NCI-H2227 (cell line): ENCODE data around the gene AXIN2.

Experiments
- DNase-seq: peaks from one replicate; lab custom pipeline; 2025; ENCODE audit not compliant: unreplicated experiment; lab: John Stamatoyannopoulos, UW

AXIN2 gene

DNA sequence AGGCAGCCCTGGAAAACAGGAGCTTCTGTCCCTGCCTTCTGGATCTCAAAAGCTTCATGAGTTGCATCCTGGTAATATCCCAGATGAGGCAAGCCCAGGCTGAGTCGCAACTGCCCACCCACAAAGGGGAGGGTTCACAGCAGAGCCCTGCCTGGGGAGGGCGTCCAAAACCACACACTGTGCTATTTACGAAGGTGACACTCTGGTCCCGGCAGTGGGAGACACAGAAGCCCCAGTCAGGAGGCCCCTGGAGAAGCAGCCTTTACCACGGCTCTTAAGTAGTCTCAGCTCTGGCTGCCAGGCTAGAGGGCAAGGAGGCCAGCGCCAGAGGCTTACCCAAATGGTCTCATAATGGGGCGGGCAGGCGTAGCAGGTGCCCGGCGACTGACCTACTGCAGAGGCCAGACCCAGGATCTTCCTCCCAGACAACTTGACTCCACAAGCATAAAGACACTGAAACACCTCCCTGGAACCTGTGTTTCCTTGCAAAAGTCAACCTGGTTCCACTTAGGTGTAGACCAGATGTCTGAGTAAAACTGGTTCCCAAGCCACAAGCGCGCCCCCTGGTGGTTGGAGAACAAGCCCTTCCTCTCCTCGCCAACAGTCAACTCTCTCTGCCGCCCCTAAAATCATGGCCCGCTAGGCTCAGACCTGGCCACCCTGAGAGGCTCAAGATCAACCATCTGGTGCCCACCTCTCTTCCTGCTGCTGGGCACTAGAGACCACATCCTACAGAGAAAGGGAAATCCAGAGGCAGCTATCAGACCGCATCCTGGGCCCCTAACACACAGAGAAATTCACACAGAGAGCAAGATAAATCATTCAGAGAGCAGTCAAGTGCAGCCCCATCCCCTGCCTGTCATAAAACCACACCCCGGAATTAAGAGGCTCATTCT is 5.2 kb downstream of the AXIN2 start:
- peak; percentile 77 for DNase-seq

DNA sequence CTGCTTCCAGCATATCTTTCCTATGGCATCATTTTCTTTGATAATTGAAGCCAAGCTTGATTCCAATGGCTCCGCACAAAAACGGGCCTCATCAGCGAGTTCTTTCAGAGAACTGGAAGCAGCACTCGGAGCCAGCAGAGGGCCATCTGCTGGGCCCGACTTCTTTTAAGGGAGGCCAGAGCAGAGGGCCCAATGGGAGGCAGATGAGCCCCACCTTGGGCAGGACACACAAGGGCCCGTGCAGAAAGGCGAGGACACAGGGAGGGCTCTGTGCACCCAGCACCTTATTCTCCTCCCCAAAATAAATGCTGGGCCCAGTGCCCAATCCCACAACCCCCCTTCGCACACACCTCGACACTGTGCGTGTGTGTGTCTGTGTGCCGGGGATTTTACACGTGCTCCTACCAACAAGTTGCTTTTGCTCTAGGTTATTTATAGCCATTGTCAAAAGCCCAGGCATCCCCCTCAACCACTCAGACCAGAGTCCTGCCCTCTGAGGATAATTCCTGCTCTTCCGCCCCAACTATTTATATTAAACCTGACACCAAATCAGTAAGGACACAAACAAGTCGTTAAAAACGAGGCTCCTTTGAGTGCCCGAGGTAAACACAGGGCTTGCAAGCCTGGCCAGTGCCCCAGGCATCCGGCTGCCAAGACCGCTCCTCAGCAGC is 6.8 kb downstream of the AXIN2 start:
- no peak for DNase-seq

DNA sequence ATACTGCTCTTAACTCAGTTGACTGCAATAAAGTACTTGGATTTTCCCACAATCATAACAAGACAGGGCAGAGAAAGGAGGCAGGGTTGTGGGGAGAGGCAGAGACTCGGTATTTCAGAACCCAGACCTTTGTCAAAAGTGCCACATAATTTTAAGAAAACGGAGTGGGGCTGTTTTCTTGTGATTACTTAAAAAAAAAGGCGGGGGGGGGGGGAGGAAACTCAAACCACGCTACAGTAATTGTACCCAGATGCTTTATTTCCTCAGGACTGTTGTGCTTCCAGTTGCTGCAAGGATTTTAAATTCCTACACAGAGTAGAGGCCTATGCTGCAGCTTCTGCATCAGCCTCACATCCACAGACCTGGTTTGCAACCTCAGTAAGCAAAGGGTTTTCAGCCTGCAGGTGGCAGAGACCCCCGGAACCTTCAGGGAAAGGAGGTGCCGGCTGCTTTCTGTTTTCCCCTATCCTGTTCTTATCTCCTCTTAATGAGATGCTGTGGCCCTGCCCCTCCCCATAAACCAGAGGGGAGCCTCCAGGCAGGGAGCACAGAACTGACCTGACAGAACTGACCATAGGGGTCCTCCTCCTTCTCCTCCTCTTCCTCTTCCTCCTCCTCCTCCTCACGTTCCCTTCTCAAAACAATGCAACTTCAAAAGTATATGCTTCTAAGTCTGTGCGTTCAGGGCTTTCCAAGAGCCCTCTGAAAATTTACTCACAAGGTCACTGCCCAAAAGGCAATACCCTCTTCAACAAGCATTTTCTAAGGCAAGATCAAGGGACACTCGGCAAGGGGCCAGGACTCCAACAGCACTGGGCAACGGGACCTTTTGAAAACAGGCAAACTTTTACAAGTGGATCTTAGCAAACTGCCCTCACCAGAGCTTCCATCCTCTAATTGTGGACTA is 7.5 kb downstream of the AXIN2 start:
- no peak for DNase-seq

DNA sequence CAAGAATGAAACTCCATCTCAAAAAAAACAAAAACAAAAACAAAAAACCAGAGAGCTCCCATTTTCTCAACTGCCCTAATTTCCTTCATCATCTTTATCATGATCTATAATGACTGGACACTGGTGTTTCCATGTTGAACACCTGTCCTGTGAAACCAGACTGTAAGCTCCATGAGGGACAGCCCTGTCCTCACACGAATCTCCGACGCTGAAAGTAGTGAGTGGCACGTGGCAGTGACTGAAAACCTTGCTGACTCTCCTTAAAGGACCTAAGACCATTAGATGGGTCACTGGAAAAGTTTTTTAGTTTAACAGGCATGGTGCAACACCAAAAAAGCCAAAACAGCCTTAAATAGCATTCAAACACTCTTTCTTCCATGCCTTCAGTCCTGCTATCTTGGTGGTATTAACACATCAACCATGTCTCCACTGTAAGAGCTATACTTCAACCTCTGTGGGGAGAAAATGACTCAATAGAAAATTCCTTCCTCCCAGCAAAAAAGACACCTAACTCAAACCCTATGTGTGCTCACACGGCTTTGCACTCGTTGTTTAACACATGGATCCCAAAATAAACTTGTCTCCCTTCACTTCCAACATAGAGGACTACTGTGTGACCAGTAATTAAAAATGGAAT is 8.3 kb downstream of the AXIN2 start:
- no peak for DNase-seq

DNA sequence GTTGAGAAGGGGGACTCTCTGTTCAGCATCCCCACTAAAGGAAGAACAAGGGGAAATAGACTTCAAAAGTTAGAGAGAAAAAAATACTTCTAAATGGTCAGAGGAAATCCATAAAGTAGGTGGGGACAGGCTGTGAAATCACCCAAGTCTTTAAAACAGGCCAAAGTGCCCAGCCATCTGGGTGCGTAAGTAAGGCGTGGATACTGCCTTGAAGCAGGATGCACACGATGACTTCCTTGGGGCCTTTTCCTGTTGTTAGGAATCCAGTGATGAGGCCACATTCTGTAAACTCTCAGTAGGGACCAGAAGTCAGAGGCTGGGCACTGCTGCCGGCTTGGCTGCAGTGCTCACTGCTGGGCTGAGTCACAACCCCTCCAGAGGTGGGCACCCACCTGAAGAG is 9.2 kb downstream of the AXIN2 start:
- no peak for DNase-seq

DNA sequence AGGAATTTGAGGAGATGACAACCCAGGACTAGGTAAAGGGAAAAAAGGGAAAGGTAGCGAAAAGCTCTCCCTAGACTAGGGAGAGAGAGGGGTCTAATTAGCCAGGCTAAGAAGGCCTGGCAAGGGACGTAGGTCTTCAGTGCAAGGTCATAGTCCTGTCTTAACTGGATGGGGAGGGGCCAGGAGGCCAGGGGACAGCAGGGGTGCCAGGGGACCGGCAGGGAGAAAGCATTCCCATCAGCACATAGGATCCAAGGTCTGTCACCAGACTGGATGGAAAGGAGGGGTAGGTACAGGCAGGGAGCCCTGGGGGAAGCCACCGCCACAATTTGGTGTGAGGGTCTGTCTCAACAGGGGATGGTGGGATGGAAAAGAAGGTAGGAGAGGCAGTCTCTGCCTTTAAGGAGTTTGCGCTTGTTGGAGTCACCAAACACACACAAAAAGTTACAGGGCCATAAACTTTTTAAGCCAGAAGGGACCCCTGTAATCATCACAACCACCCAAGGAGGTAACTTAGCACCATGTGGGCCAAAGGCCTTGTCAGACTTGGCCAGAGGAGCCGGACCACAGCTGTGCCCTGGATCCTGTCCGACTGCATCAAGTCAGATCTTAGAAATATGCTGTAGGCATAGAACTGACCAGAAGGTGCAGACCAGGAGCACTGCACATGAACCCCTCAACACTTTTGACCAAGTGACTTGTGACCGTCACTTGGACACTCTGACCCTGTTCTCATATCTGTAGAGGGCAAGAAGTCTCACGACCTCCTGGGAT is 10.0 kb downstream of the AXIN2 start:
- no peak for DNase-seq

DNA sequence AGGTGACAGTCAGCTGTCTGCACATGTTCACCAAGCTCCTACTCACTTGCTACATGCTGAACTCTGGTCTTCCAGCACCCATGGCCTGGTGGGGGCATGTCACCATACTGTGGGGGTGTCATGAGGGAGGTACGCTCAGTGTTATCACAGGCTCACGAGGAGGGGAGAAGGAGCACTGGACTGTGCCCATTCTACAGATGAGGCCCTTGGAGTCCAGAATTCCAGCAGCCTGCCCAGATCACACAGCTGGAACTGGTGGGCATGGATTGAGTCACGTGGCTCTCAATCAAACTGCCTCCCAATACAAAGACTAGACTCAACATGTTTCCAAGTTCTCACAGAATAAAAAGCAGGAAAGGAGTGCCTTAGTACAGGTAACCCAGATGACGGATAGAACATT is 10.7 kb downstream of the AXIN2 start:
- no peak for DNase-seq

DNA sequence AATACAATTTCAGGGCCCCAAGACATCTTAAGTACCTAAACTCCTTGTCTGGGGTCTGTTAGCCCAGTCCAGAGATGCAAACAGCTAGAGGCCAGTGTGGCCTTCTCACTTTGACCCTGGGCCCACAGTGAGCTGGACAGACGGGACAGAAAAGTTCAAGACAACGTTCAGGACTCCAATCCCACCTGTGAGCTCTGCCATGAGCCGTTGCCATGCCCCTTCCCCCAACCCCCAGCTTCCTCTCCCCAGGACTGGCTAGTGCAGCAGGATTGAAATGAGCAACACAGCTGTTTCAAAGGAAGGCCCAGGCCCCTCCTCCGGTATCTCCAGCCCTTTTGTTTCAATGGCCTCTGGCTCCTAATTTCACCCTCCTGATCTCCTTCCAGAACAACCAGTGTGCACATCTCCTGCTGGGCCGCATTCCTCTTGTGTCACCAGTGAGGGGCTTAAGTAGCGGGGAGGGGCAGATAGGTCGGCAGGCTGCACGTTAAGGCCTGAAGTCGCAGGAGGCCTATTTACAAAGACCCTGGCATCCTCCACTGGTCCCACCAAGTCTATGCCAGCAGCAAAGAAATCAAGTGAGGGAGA is 11.3 kb downstream of the AXIN2 start:
- DNase-seq = no peak

DNA sequence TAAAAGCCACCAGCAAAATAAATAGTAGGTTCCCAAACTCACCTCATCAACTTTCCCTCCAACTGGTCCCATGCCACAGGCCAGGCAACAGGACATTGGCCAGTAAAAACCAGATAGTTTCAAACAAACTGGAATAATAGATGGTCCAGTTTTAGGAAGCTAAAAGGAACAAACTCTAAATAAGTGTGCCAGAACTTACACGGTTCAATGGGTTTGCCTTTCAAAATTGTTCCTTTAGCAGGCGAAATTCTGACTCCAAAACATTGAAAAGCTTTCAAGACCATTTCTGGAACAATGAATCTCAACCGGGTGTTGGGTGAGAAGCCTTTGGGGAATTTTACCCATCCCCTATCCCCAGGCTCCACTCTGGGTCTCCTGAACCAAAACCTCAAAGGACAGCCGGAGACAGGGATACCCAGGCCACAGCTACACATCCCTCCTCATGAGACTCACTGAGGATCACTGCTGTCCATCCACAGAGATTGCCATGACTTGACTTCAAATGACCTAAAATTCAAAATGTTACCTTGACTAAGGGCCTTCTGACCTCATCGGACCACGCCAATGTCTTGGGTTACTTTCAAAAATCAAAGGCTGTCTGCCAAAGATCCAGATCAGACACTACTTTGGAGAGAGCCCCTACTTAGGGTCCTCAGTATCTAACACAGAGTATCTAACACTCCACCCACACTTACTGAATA is 13.0 kb downstream of the AXIN2 start:
- DNase-seq = no peak

DNA sequence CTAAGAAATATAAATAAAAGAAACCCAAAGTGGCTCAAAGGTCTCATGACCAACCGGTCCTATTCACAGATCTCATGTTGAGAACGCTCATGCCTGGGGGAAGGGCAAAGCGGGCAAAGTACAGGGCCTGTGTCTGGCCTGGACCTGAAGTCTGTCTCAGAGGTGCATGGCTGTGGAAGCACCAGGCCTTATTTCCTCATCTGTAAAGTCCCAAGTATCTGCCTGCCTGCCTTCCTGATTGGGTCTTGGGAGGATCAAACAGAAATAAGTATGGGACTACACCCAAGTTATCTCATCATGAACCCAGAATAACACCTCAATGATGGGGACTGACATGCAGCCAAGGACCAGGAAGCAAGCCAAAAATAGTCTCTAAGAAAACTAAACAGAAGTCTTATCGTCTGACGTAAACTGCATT is 14.2 kb downstream of the AXIN2 start:
- no peak for DNase-seq

DNA sequence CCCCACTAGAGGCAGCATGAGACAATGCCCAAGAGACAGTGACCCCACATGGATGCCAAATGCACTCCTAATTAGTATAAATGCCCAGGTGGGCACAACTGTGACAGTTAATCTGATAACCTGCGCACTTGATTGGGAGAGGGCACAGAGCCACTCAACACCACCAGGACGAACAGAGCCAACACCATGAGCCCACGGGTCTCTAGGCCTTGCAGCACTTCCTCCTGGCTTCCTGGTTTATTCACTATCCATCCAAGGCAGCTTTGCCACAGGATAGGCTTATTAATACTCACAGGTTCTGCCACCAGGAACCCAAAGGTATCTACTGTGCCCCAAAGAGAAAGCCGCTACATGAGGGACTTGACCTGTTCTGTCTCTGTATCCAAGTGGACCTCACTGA is 14.9 kb downstream of the AXIN2 start:
- DNase-seq = no peak

DNA sequence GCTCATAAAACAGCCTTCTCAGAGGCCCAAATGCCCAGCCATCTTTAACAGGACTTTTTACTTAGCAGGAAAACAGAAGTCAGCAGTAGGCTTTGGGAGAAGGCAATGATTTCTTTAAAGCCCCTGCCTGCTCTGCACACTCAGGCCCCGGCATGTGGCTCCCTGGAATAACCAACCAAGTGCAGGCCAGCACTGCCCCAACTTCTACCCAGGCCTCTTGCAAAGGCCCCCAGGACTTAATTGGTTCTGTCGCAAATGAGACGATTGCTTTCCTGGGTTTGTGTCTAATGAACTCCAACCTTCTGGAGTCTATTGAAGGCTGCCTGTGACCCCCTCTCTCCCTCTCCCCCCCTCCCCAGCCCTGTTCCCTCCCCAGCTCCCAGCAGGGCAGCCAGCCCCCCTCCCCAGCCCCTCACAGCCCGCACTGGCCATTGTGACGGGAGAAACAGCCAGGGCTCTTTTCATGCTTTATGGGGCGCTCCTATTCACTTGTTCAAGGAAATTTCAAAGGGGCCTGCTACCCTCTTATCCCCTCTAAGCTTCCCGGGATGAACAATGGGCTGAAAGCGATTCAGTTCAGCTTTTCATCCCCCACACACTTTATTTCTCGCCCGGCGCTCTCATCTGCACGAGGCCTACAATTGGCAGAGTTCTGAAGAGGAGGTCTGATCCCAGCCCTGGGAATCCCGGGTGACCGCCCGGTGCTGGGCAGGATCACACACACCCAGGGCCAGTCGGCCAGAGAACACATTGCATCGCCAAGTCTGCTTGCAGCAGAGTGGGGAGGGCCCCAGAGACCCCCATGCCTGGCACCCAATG is 15.5 kb downstream of the AXIN2 start:
- DNase-seq = no peak

DNA sequence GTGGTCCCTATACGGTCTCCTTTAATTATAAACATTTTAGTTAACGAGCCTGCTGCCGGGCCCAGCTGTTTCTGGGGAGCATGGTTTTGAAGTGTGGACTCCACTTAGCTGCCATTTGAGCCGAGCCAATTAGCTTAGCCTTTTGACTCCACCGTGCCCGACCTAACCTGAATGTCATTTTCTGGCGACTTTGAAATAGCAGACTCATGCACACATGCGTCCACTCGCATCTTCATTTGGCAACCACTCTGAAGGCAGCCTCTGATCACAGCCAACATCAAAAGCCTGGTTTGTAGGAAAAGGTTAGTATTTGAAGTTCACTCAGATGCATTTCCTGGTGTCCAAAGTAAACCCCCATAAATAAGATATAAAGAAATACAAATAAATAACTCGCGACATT is 16.8 kb downstream of the AXIN2 start:
- no peak for DNase-seq

DNA sequence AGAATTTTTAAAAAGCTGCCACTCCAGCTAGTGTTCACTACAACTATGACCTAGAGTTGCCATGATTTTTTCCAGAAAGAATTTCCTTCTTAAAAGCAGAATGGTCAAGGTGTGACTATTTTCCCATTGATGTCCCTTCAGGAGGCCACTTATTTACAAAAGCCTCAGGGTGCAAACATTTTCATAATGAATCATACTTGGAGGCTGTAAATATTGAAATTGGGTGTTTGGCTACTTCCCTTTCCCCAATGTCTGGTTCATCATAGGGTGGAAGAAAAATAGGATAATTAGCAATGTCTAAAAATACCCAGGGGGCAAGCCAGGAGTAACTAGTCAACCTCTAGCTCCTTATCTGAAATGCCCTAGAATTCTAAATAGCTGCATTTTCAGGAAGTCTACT is 18.8 kb downstream of the AXIN2 start:
- no peak for DNase-seq

DNA sequence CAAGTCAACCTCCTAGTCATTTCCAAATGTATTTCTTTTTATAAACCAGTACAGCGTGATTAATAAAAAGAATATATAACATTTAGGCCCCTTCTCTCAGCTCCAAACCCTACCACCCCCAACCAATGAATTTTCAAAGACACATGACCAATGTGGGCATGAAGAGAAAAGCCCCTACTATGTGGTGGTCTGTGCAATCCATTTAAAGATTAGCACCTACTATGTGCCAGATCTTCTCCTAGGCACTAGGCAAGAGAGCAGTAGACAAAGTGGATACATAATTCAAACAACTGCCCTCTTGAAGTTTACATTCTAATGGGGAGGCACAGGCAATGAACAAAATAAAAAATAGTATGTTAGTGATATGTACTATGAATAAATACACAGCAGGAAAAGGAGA is 19.4 kb downstream of the AXIN2 start:
- no peak for DNase-seq

DNA sequence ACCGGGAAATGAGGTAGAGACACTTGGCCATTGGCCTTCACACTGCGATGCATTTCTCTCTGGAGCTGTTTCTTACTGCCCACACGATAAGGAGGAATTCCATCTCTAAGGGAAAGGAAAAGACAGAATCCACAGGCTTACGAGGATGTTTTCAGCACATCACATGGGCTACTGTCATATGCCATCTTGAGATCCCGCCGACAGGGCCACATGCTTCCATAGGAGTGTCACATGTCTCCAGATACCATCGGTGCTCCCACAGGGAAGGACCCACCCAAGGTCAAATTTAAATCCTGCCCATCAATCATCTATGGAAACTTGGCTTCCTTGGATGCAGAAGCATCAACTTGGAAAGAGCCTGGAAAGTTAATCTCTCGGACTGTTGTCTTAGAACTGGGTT is 20.0 kb downstream of the AXIN2 start:
- DNase-seq = no peak

DNA sequence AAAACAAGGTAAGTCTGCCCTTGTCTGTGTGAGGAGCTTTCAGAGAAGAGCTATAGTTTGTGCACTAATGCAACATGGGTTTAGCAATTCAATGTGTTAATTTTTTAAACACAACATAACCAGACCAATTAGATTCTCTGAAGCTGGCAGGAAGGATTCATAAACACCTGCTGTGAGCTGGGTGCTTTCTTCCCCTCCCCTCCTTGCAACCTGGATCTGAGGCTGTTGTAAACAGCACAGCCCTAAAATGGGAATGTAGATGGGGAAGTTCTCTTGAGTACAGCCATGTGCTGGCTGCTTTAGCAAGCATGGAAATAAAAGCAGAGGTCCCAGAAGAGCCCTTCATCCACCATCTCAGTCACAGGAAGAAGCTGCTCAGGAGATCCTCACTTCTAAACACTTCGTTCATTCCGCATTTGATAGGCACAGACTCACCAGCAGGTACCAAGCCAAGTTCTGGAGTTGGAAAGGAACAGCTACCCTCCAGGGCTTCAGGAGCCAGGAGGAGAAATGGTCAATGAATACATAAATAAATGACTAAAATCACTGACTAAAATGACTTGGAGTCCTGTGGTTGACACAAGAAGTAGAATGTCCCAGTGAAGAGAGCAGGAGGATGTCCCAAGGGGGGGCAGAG is 21.7 kb downstream of the AXIN2 start:
- no peak for DNase-seq
